HCEC 1CT (cell line): Measurements from ENCODE around the gene INSL3.
"Not testable (repeated sequence)": the region's sequence is repeated elsewhere in the genome, so short reads cannot be mapped to it uniquely, and the experiment has no call there.

ENCODE experiments used
- DNase-seq: peaks from one replicate; pipeline ENCODE4 v3.0.0-alpha.2; 2017

INSL3 gene

DNA sequence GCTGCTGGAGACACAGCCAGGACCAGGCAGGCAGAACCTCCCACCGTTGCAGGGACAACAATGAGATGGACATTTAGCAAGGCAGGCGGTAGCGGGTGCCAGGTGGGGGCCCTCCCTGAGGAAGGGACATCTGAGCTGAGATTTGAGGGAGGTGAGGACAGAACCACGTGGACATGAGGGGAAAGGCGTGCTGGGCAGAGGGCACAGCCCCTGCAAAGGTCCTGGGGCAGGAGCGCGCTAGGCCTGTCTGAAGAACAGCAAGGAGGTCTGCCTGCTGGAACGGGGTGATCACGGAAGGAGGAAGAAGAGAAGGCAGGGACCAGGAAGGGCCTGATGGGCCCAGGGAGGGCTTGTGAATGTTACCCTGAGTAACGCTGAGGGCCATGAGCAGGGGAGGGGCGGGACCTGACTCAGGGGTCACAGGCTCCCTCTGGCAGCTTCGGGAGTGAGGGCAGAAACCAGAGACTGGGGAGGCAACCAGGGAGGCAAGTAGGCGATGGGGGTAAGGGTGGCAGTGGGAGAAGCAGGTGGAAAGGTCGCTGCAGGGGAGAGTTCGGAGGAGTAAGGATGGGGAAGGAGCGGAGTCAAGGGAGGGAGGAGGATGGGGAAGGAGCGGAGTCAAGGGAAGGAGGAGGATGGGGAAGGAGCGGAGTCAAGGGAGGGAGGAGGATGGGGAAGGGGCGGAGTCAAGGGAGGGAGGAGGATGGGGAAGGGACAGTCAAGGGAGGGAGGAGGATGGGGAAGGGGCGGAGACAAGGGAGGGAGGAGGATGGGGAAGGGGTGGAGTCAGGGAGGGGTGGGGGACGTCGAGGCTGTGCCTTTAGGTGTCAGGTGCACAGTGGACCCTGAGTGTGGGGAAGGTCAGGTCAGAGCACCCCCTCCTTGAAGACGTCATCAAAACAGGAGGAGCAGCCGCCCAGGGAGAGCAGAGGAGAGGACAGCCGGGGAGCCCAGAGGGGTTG lies 42.1 kb downstream of the INSL3 start:
- DNase-seq = peak; percentile 41

DNA sequence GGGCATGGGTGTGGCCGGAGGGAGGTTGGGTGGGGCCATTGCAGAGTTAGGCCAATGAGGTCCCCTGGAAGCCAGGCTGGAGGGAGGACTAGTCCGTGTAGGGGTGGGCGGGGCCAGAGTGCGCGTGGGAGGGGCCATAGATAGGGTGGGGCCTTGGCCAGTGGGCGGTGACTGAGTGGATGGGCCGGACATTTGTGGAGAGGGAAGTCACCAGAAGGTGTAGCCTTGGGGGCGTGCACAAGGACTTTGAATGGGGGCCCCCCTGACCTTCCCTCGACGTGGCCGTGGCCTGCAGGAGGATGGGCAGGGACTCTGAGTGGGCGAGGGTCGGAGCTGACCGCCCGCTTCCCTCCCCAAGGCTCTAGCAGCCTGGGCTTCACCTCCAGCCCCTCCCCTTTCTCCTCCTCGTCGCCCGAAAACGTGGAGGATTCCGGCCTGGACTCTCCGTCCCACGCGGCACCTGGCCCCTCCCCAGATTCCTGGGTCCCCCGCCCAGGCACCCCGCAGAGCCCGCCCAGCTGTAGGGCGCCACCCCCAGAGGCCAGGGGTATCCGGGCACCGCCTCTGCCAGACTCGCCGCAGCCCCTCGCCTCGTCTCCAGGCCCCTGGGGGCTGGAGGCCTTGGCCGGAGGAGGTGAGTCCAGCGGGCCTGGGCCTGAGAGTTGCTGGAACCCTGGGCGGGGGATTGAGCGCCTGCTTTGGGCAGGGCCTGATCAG lies 42.9 kb downstream of the INSL3 start:
- peak; percentile 62 for DNase-seq

DNA sequence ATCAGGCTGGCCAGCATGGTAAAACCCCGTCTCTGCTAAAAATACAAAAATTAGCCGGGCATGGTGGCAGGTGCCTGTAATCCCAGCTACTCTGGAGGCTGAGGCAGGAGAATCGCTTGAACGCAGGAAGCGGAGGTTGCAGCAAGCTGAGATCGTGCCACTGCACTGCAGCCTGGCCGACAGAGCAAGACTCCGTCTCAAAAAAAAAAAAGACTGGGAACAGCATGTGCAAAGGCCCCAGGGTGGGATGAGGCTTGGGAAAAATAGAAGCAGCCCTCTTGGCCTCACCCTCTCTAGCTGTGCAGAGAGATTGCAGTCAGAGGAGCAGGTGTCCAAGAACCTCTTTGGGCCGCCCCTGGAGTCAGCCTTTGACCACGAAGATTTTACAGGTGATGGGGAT lies 43.5 kb downstream of the INSL3 start:
- DNase-seq = not testable (repeated sequence)

DNA sequence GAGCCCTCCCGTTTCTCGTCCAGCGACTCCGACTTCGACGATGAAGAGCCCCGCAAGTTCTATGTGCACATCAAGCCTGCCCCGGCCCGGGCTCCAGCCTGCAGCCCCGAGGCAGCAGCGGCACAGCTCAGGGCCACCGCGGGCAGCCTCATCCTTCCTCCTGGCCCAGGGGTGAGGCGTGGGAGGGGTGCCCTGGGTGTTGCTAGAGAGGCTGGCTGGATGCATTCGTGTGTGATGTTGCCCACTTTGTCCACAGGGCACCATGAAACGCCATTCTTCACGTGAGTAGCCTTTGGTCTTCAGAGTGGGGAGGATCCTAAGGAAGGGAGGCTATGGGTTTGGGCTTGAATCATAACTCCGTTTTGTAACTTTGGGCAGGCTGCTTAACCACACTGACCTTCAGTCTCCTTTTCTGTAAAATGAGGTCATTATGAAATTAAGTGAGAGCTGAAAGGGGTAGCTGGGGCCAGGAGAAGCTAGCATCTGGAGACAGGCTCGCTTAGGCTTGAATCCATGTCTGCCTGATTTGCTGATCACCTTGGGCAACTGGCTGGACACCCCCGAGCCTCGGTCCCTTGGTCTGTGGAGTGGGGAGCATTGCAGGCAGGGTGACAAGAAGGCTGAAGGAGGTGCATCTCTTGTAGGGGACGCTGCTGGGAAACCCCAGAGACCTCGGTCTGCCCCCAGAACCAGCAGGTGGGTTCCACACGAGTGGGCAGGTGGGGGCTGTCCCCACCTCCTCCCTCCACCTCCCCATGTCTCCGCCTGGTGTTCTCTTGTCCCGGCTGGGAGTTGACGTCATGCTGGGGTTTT lies 45.1 kb downstream of the INSL3 start:
- peak; percentile 62 for DNase-seq

DNA sequence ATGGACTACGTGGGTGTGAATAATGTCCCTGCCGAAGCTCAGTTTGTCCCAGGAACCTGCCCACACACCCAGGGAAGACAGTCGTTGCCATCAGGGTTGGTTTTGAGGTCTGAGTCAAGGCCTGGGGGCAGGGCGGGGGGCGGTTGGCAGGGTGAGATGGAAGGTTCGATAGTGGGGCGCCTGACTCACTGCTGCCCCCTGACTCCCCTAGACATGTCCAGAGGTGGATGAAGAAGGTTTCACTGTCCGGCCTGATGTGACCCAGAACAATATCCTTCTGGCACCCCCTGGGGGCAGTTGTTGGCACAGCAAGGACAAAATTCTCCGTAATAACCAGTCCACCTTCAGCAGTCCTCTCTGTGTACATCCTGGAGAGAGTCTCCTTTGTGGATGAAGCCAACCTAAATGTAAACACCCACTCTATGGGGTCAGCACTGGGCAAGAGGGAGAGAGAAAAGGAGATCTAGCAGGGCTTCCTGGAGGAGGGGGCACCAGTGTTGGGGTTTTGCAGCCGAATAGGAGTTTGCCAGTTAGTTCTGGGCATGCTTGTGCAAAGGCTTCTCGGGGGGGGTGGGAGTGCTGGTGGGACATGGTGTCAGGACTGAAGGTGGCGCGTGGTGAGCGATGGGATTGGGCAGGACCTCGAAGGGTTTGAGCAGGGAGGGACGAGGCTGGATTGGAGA lies 45.9 kb downstream of the INSL3 start:
- peak; percentile 30 for DNase-seq

DNA sequence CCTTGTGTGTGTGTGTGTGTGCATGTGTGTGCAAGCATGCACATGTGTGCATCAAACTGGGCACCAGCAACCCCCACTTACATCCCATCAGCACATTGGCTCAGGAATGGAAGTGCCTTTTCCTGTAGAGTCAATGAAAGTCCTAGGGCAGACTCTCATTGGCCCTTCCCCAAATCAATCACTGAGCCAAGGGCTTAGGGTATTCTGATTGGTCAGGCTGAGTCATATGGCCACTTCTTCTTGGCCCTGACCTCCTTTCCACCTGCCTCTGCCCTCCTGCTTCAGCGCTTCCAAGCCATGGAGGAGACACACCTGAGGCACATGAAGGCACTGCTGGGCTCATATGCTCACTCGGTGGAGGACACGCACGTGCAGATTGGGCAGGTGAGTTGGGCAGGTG lies 49.1 kb downstream of the INSL3 start:
- no peak for DNase-seq

DNA sequence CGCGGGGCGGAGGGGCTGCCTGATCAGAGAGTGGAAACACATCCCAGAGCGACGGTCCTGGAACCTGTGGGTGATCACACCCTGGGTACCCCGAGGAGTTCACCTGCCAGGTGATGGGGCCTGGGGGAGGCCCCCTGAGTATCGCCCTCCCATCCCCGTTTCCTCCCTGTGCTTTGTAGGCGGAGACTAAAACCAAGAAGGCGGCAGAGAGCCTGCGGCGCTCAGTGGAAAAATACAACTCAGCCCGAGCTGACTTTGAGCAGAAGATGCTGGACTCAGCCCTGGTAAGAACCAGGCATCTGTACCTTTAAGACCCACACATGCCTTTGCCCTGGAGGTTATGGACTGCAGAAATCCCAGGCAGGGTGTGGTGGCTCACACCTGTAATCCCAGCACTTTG lies 50.7 kb downstream of the INSL3 start:
- no peak for DNase-seq

DNA sequence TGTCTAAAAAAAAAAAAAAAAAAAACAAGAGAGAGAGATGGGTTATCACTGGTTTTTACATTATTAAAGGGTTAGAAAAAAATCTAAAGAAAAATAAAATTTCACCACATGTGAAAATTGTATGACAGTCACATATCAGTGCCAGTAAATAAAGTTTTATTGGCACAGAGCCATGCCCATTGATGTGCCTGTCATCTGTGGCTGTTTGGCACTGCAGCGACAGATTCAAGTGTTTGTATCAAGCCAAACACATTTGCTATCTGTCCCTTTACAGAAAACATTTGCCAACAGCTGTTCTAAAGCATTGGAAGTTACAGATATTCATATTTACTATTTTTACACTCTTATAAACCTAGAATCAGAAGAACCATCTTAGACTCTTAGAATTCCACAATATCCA lies 53.8 kb downstream of the INSL3 start:
- no peak for DNase-seq

DNA sequence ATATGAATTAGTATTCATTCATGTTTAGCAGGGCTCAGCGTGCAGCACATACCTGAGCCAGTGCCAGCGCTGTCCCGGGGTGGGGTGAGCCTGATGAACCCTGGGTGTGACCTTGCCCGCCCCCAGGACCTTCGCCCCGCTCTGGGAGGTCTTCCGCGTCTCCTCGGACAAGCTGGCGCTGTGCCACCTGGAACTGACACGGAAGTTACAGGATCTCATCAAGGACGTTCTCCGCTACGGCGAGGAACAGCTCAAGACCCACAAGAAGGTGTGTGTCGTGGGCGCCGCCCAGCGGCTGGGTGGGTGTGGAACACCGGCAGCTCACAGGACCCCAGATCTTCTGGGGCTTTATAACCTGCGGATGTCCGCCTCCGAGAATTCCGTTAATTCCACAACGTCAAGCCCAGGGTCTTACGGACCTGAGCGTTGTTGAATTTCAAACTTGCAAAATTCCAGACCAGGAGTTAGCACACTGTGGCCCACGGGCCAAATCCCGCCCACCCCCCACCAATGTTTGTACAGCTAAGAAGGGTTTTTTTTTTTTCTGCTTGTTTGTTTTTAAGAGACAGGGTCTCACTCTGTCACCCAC lies 54.7 kb downstream of the INSL3 start:
- peak; percentile 62 for DNase-seq
